ENCODE measurements around the gene GPR50. TPM values are rescaled to one million over a fixed set of nuclear protein-coding genes. Genes with fewer than 3 reads are reported as not detected.

Gene GPR50
- total and polyA plus RNA-seq, 2 of the 8 experiments (the other 6 are each of a cell fraction or from before 2014, with no cell fraction given), result 1.6 to 1.9 TPM

GRCh38 chrX:151178746-151179145, 2.4 kb downstream of the GPR50 start:
- no peak overlapping the region for H4K5ac ChIP-seq (ENCODE audit: insufficient read length, low read depth, low read length)
- H3K14ac ChIP-seq (ENCODE audit: insufficient read length), result no peak overlapping the region
- no peak overlapping the region for H4K8ac ChIP-seq (ENCODE audit: extremely low read depth, insufficient read depth, low read length)
- no peak overlapping the region for H4K91ac ChIP-seq (replicated peaks; ENCODE audit: insufficient read length, low read length)
- no peak overlapping the region for H3K4ac ChIP-seq (replicated peaks; ENCODE audit: insufficient read length, low read depth, low read length)
- H3K9me3 ChIP-seq (ENCODE audit: insufficient read depth in 2 of 2, low read depth in 1 of 2, low read length in 1 of 2), result peaks cover 7 to 15% of the 10 kb centered on the region in 2 experiments; a peak in 3 of 4 replicates
- no peaks in the 10 kb centered on the region for H3K79me2 ChIP-seq (ENCODE audit: control insufficient read depth in 1 of 2, insufficient read depth in 2 of 2, low read length in 2 of 2)
- CTCF ChIA-PET (ENCODE audit: partially characterized antibody), result no interaction called here
- POLR2A ChIA-PET (ENCODE audit: partially characterized antibody), result no interaction called here
- H3K23me2 ChIP-seq (ENCODE audit: low read depth, low read length), result no peaks in the 10 kb centered on the region; the same call in 1 of the 2 replicates
- peaks cover 0 to 14% (median 5%) of the 10 kb centered on the region in 4 experiments; a peak in 6 of 7 replicates for H3K4me1 ChIP-seq (replicated peaks in 1 of 4; ENCODE audit: control insufficient read depth in 3 of 4, insufficient read depth in 4 of 4, low read length in 3 of 4)
- no peaks in the 10 kb centered on the region for H3K79me1 ChIP-seq (ENCODE audit: low read depth, low read length)
- H3K4me2 ChIP-seq (ENCODE audit: insufficient read depth in 1 of 2, low read depth in 2 of 2, low read length in 2 of 2), result peak overlapping the region; percentile 70 to 97
- WGBS, 2 experiments (ENCODE audit: extremely low coverage in 1 of 2, insufficient coverage in 1 of 2, insufficient read length in 1 of 2, insufficient replicate concordance in 2 of 2, low coverage in 1 of 2, low lambda C conversion rate in 2 of 2, missing lambda C conversion rate in 1 of 2), result 20% methylated on average over 1 of the region's 18 CpGs; no CpG with 5 or more reads in 1 of the 2 experiments
- no peak overlapping the region for H2BK20ac ChIP-seq (ENCODE audit: low read length)
- H4K20me1 ChIP-seq (replicated peaks in 1 of 2; ENCODE audit: control insufficient read depth in 1 of 2, insufficient read depth in 2 of 2, low read length in 2 of 2), result no peaks in the 10 kb centered on the region
- H2AFZ ChIP-seq (ENCODE audit: low read length), result no peak overlapping the region
- H2BK5ac ChIP-seq (ENCODE audit: low read depth, low read length), result no peak overlapping the region
- no peak overlapping the region for H3K27ac ChIP-seq (ENCODE audit: low read depth, low read length)
- peaks cover 13 to 42% (median 32%) of the 10 kb centered on the region in 4 experiments for H3K27me3 ChIP-seq (replicated peaks in 1 of 4; ENCODE audit: control insufficient read depth in 3 of 4, extremely low read depth in 1 of 4, insufficient read depth in 3 of 4, low read length in 3 of 4)
- H3K36me3 ChIP-seq (ENCODE audit: control insufficient read depth in 2 of 4, insufficient read depth in 4 of 4, low read length in 3 of 4), result peaks cover 0 to 8% (median 0%) of the 10 kb centered on the region in 4 experiments; a peak in 3 of 8 replicates
- H2BK15ac ChIP-seq (ENCODE audit: low read length), result no peak overlapping the region
- H3K9ac ChIP-seq (replicated peaks in 1 of 4; ENCODE audit: extremely low read depth in 1 of 4, low read depth in 3 of 4, low read length in 3 of 4), result no peak overlapping the region; a peak in 1 of 7 replicates
- DNase-seq (ENCODE audit: low read depth in 1 of 2, low spot score in 2 of 2) (no peak), FAIRE-seq (no peak)
- no peak overlapping the region; the same call in 1 of the 2 replicates for H3K18ac ChIP-seq (ENCODE audit: extremely low read depth, low read length)
- H3K4me3 ChIP-seq (ENCODE audit: extremely low read depth in 1 of 4, insufficient read depth in 2 of 4, low read depth in 3 of 4, low read length in 4 of 4), result peak overlapping the region; percentile 46 to 72 (median 50); a peak in 7 of 8 replicates
- TF ChIP-seq EP300 (IDR thresholded peaks at IDR 0.05; ENCODE audit: borderline replicate concordance in 1 of 2, low read depth in 2 of 2, low read length in 2 of 2) (no peak), KDM4A (IDR thresholded peaks at IDR 0.05; ENCODE audit: low read depth, low read length, severe bottlenecking) (peak; percentile 16)
- no peak overlapping the region for H2BK120ac ChIP-seq (replicated peaks; ENCODE audit: low read depth, low read length)
- no peak overlapping the region for H2AK5ac ChIP-seq (ENCODE audit: low read depth, low read length)
- no peak overlapping the region for H2BK12ac ChIP-seq (ENCODE audit: low read depth, low read length)
- H3K23ac ChIP-seq (ENCODE audit: insufficient read length), result no peak overlapping the region
- no peak overlapping the region for H3K56ac ChIP-seq (replicated peaks; ENCODE audit: insufficient read length, low read depth, low read length)
